Cardiac muscle cell (in vitro differentiated cells and primary cell): ENCODE data around the gene ZFP14. TPM values are rescaled to one million over a fixed set of nuclear protein-coding genes. Genes with fewer than 3 reads are reported as not detected.
A peak's percentile ranks its signal among the peaks of the same experiment; 100 is the strongest.

Source experiments
- DNase-seq, 2 donors: peaks; one replicate each; pipeline versions ENCODE4 v3.0.0 to v3.0.0-alpha.2; 2010 to 2017; ENCODE audit warnings: low read depth in 1 of 2, low spot score in 1 of 2
- H3K27ac ChIP-seq: fragments of 200-600 bp; sonication (generic); 2 replicates; pipeline ENCODE4 v1.5.1; 2016
- H3K27me3 ChIP-seq: fragments of 200-600 bp; sonication (generic); 2 replicates; pipeline ENCODE4 v1.6.0; 2016; ENCODE audit warnings: control low read depth
- H3K36me3 ChIP-seq: fragments of 200-600 bp; sonication (generic); 2 replicates; pipeline ENCODE4 v1.5.1; 2016; ENCODE audit warnings: control low read depth
- H3K4me1 ChIP-seq: fragments of 200-600 bp; sonication (generic); 2 replicates; pipeline ENCODE4 v1.8.1; 2017; ENCODE audit warnings: low read depth, mild to moderate bottlenecking, mixed run types
- H3K4me3 ChIP-seq: fragments of 200-600 bp; sonication (generic); 2 replicates; pipeline ENCODE4 v1.5.1; 2016; ENCODE audit warnings: mild to moderate bottlenecking
- H3K9me3 ChIP-seq: fragments of 200-600 bp; sonication (generic); 2 replicates; pipeline ENCODE4 v1.5.1; 2017; ENCODE audit warnings: low read depth, mild to moderate bottlenecking, control low read depth
- polyA plus RNA-seq: library from polyadenylated mRNA; unstranded; fragments of >200 nt; fragmentation: Nextera tagmentation; extraction: Ambion mirVana; gene quantifications from 2 replicates; pipeline ENCODE4 v1.2.1, GENCODE V29; 2016
- total RNA-seq: library from RNA; depleted of rRNA; stranded (reverse); fragments of >200 nt; gene quantifications from 2 replicates; pipeline ENCODE4 v1.2.3, GENCODE V29; 2016
- TF ChIP-seq, protein P1 (sequence below): IDR thresholded peaks from 2 replicates; pipeline ENCODE4 v1.5.1; 2012; ENCODE audit warnings: low read depth, mild to moderate bottlenecking, low read length

ZFP14 gene
- total and polyA plus RNA-seq, 2 experiments from 2014 or later: 7.7 TPM

GRCh38 chr19:36418287-36419001, 39.4 kb upstream of the ZFP14 start, which contains the start of gene ZFP82:
Gene ZFP82 (minus strand): TSS chr19:36418644. CDS start chr19:36409789, 8,855 bp downstream.
- H3K27ac ChIP-seq: peak within 1 kb of the TSS; percentile 95
- no peaks in the 10 kb centered on the region for H3K36me3 ChIP-seq
- H3K9me3 ChIP-seq: no peaks in the 10 kb centered on the region
- TF ChIP-seq, protein P1, sequence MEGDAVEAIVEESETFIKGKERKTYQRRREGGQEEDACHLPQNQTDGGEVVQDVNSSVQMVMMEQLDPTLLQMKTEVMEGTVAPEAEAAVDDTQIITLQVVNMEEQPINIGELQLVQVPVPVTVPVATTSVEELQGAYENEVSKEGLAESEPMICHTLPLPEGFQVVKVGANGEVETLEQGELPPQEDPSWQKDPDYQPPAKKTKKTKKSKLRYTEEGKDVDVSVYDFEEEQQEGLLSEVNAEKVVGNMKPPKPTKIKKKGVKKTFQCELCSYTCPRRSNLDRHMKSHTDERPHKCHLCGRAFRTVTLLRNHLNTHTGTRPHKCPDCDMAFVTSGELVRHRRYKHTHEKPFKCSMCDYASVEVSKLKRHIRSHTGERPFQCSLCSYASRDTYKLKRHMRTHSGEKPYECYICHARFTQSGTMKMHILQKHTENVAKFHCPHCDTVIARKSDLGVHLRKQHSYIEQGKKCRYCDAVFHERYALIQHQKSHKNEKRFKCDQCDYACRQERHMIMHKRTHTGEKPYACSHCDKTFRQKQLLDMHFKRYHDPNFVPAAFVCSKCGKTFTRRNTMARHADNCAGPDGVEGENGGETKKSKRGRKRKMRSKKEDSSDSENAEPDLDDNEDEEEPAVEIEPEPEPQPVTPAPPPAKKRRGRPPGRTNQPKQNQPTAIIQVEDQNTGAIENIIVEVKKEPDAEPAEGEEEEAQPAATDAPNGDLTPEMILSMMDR: peak; percentile 5
- peaks cover 34% of the 10 kb centered on the region for H3K27me3 ChIP-seq
- peak within 1 kb of the TSS; percentile 70 for H3K4me3 ChIP-seq
- H3K4me1 ChIP-seq: peaks cover 5% of the 10 kb centered on the region
- peak; percentile 90 to 93 for DNase-seq

- Histone ChIP-seq H3K4me1 (peaks cover 5% of the 10 kb centered on the region), H3K4me3 (peak overlapping the region; percentile 70), H3K9me3 (no peaks in the 10 kb centered on the region), H3K27ac (peak overlapping the region; percentile 95), H3K27me3 (peaks cover 34% of the 10 kb centered on the region), H3K36me3 (peaks cover 1% of the 10 kb centered on the region)
- DNase-seq: no peak
- TF ChIP-seq, protein P1: no peak
These were observed 38.8 kb upstream of the ZFP14 start for GRCh38 chr19:36417752-36418286.

DNA sequence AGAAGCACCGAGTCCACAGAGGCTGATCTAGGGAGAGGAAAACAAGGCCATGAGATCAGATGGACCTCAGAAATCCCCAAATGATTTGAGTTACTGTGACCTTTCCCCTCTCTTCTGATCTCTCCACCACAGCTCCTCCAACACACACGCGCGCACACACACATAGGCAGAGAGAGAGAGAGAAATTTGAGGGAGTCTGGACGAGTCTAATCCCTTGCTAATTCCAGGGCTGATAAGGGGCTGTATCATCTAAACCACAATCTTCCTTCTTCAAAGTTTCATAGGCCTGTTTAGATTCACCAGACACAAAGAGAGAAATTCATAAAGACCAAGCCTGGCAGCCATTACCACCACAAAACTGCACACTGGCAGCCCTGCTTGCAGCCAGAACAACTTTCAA, 30.8 kb upstream of the ZFP14 start:
- Histone ChIP-seq H3K27ac (no peak overlapping the region), H3K9me3 (no peaks in the 10 kb centered on the region), H3K4me3 (no peak overlapping the region), H3K36me3 (peaks cover 41% of the 10 kb centered on the region), H3K27me3 (no peaks in the 10 kb centered on the region), H3K4me1 (no peaks in the 10 kb centered on the region)
- TF ChIP-seq, protein P1: no peak
- DNase-seq: peak in 1 of 2 donors; percentile 83

- no peak for DNase-seq
- no peaks in the 10 kb centered on the region for H3K9me3 ChIP-seq
- no peak overlapping the region for H3K4me3 ChIP-seq
- H3K4me1 ChIP-seq: no peaks in the 10 kb centered on the region
- peaks cover 53% of the 10 kb centered on the region for H3K36me3 ChIP-seq
- TF ChIP-seq, protein P1: no peak
- no peak overlapping the region for H3K27ac ChIP-seq
- no peaks in the 10 kb centered on the region for H3K27me3 ChIP-seq
These were observed 29.1 kb upstream of the ZFP14 start for GRCh38 chr19:36408101-36408500.

- Histone ChIP-seq H3K36me3 (peaks cover 71% of the 10 kb centered on the region), H3K9me3 (no peaks in the 10 kb centered on the region), H3K27ac (no peak overlapping the region)
These were observed 25.5 kb upstream of the ZFP14 start for GRCh38 chr19:36404498-36404897.

More at GRCh38 chr19:36404498-36404897, 25.5 kb upstream of the ZFP14 start:
- DNase-seq: no peak
- Histone ChIP-seq H3K27me3 (no peaks in the 10 kb centered on the region), H3K4me3 (no peak overlapping the region), H3K4me1 (no peaks in the 10 kb centered on the region)
- TF ChIP-seq, protein P1: no peak
